GM18870 (cell line): Measurements from ENCODE around the gene SRPK2.

Experiments used
- ATAC-seq: cut with Tn5 transposase; IDR thresholded peaks from one replicate; pipeline ENCODE4 v1.9.1; 2021; ENCODE audit warnings: moderate library complexity; ENCODE audit not compliant: unreplicated experiment

The SRPK2 gene

GRCh38 chr7:105229641-105230040 is 159.1 kb downstream of the SRPK2 start:
- no peak for ATAC-seq

DNA sequence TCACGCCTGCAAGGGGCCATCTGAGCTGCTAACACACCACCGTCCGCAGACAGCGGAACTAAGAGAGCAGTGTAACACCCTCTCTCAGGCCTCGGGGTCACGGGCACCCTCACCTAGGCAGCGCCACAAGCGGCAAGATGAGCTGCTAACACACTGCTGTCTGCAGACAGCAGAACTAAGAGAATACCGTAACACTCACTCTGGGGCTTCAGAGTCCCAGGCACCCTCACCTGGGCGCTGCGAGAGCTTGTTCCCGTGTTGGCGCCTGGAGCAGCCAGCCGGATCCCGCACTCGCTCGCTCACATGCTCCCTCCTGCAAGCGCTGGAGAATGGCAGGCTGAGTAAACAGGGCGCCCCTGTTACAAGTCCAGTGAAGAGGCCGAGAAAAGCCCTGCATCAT is 160.2 kb downstream of the SRPK2 start:
- no peak for ATAC-seq

- no peak for ATAC-seq
Measured at GRCh38 chr7:105227391-105227790, 161.3 kb downstream of the SRPK2 start.

GRCh38 chr7:105224884-105225651 is 163.7 kb downstream of the SRPK2 start:
- ATAC-seq = peak; percentile 87

- ATAC-seq = no peak
Measured at GRCh38 chr7:105222953-105223352, 165.8 kb downstream of the SRPK2 start.

DNA sequence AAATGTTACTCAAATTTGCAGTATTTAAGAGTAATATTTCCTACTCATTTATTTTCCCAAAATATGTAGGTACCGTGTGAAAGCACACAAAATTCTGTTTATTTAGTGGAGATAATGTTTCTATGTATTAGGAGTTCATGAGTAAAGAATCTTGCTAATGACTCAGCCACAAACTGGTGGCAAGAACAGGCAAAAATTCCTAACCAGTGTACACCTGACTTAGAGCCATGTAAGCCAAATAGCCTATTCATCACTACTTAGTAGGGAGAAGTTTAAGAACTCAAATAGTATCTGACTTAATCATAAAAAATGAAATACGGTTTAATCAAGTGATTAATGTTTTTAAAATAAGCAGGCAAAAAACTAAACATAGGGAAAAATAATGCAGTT is 169.0 kb downstream of the SRPK2 start:
- ATAC-seq = no peak

DNA sequence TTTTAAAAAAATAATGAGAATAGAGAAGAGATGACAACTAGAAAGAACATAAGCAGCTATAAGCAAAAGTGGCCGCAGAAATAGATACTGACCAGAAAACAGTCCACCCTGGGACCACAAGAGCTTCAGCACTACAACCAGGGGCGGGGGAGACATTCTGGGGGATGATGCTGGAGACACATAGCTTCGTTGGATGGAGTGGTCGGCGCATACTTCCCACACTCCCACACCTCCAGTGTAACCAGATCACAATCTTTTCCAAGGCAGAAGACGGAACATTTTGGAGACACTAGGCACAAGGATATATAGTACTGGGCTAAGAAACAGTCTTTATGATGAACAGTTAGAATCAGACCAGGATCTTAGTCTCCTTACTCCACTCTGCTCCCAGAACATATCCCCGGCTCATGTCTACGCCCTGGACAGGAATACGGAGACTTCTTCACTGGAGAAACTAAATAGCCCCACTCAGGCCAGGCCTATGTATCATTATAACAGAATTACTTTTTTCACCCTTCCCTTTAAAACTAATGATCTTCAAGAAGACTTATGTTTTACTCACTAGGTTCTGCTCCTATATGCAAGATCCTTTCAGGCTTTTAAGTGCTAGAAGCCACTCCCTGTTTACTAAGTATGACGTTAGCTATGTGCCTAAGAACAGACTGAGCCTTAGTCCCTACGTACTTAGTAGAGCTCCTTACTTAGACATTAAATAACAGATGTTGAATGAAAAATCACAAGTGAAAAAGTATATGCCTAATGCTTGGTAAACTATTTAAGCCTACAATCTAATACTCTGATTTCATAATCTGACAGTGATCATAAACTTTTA is 169.6 kb downstream of the SRPK2 start:
- ATAC-seq = no peak

DNA sequence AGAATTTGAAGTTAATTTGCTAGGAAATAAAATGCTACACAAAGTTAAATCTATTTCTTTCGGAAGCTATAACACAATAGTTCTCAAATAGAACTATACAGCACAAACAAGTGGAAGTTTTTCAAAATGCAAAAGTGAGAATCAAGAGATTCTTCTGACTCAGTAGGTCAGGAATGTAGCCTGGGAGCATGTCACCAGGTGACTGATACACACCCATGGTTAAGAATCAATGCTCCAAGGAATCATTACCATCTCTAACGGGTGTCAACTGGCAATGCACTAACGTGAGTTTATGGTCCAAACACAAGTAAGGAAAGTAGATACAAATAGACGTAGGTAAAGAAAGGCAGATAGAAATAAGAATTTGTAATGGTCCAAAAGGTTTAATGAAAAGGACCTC is 170.5 kb downstream of the SRPK2 start:
- no peak for ATAC-seq

- no peak for ATAC-seq
Measured at GRCh38 chr7:105216786-105217185, 171.9 kb downstream of the SRPK2 start.

DNA sequence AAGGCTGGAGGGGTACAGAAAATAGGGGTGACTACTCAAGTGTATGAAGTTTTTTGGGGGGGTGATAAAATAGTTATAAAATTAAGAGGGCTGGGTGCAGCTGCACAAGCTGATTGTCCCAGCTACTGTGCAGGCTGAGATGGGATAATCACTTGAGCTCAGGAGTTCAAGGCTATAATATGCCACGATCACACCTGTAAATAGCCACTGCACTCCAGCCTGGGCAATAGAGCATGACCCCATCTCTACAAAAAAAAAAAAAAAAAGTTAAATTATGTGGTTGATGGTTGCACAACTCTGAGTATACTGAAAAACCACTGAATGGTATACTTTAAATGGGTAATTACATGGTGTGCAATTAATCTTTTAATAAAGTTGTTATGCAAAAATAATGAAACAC is 172.9 kb downstream of the SRPK2 start:
- no peak for ATAC-seq

- no peak for ATAC-seq
Measured at GRCh38 chr7:105215182-105215581, 173.5 kb downstream of the SRPK2 start.

DNA sequence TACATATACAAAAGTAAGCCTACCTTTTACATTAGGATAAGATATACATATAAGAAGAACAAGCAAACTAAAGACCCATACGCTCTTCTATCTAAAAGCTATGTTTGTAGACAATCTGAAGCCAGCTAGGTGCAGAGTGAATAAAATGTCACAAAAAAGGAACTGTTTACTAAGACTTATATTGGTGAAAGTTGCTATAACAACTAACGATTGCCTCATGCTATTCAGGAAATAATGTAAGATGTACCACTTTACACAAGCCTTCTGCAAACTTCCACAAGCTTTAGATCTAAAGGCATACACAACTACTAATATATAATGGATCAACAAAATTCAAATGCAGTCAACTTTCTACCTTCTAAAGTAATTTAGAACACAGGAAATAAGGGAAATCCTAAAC is 175.1 kb downstream of the SRPK2 start:
- no peak for ATAC-seq

DNA sequence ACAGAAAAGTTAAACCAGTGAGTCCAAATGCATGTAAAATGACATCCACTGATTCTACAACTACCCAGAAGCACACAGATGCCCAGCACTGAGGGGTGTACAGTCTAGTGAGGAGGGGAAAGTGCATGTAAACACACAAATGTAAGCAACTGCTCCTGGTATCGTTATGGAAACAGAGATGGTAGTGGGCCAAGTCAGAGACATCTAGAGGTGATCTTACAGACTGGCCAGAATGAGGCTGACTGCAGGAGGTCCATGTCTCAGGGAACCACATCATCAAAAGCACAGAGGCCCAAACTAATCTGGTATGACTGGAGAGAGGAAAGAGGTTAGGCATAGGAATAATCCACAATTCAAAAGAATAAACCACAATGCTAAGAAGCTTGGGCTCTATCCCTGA is 176.5 kb downstream of the SRPK2 start:
- no peak for ATAC-seq

GRCh38 chr7:105210721-105211205 is 178.0 kb downstream of the SRPK2 start:
- ATAC-seq = peak; percentile 75

DNA sequence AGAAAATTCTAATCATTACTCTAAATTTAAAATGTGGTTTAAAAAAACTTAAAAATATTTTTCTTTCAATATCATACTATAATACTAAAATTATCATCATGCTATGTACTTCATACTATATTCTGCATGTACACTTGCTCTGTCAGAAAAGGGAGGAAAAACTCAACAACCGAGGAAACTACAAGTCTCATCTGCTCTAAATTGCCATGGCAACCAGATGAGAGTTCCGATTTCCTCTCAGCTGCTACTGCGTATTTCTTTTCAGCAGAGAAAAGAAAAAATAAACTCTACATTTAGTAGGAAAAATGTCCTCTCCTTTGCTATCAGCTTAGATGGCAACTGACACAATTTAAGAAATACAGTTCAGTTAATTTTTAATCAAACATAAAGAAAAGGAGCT is 178.9 kb downstream of the SRPK2 start:
- no peak for ATAC-seq

DNA sequence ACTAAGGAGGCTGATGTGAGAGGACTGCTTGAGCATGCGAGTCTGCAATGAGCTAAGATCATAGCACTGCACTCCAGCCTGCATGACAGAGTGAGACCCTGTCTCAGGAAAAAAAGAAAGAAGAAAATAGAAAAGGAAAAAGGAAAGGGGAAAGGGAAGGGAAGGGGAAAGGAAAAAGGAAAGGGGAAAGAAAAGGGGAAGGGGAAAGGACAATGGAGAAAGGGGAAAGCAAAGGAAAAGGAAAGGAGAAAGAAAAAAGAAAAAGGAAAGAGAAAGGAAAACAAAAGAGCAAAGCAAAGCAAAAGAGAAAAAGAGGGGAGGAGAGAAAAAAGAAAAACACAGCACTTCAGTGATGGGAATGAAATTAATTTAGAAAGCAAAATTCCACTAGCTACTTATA is 179.3 kb downstream of the SRPK2 start:
- no peak for ATAC-seq

DNA sequence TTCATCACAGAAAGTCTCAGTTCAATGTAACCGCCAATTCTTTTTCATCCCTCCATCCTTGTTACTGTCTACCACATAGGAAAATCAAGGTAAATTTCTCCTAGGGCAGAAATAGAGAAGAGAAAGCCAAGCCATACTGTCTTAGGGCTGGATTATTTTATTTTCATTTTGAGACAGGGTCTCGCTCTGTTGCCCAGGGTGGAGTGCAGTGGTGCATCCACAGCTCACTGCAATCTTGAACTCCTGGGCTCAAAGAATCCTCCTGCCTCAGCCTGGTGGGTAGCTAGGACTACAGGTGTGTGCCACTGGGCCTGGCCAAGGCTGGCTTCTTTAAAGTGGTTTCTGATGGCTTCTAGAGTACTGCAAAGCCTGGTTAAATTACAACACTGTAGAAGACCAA is 181.7 kb downstream of the SRPK2 start:
- ATAC-seq = no peak

DNA sequence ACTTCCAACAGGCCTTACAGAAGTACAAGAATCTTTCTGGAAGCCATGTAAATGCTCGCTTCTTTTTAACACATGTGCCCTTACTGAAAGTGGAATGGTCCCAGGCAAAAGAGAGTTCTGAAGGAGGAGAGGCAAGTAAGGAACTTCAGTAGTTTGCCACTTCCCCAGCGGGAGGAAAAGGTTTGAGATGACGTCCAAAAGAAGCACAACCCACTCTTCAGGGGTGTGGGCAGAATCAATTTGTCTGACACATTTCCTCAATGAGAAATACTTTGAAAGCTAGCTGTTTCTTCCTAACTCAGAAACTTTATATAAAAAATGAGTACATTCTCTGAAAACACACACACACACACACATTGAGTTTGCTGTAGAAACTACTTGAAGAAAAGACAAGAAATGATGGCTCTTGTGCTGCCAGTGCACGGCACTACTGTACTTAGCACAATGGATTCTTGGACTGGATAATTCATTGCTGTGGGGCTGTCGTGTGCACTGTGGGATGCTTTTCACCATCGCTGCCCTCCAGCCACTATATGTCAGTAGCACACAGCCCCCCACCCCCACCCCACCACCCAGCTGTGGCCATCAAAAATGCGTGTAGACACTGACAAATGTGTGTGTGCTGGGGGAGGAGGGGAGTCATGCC is 183.0 kb downstream of the SRPK2 start:
- ATAC-seq = no peak

DNA sequence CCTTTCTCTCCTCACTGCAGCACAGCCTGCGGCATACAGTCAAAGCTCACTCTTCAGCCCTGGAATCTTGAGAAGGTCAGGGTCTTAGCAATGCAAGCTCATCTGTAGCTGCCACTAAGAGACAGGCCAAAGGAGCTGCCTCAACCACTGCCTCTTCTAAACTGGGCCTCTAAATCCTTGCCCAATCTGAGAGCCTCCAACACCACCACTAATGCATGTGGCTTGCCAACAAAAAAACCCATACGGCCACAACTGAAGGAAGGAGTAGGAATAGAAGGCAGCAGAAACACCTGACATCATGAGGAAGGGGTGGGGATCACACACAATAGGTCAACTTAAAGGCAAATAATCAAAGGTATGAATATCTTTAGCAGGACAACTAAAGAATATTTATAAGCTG is 183.8 kb downstream of the SRPK2 start:
- ATAC-seq = no peak

DNA sequence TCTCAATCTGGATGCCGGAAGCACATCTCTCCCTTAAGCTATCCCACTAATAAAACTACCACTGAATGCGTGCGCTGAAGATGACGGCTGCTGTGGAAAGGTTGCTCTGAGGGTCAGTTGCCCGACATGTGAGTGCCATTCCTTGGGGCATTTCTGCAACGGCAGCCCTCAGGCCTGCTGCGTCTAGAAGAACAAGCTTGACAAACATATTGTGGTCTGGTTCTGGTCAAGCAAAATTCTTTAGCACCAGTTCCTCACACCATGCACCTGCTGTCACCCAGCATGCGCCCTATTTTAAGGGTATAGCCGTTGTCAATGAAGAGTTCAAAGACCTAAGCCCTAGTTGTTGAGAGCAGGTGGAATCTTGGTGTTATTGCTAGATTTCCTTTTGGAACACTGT is 184.2 kb downstream of the SRPK2 start:
- ATAC-seq = no peak

- ATAC-seq = no peak
Measured at GRCh38 chr7:105202616-105203015, 186.1 kb downstream of the SRPK2 start.

- ATAC-seq = no peak
Measured at GRCh38 chr7:105199386-105199785, 189.3 kb downstream of the SRPK2 start.
